DMS53 treated with DMSO at 0.1 percent for 48 hours (cell line): ENCODE results near the gene FNDC1.
"Not testable (repeated sequence)": the region's sequence is repeated elsewhere in the genome, so short reads cannot be mapped to it uniquely, and the experiment has no call there.

Source experiments
- DNase-seq: peaks from one replicate; lab custom pipeline; 2025; ENCODE audit not compliant: unreplicated experiment; lab: John Stamatoyannopoulos, UW

The FNDC1 gene

DNA sequence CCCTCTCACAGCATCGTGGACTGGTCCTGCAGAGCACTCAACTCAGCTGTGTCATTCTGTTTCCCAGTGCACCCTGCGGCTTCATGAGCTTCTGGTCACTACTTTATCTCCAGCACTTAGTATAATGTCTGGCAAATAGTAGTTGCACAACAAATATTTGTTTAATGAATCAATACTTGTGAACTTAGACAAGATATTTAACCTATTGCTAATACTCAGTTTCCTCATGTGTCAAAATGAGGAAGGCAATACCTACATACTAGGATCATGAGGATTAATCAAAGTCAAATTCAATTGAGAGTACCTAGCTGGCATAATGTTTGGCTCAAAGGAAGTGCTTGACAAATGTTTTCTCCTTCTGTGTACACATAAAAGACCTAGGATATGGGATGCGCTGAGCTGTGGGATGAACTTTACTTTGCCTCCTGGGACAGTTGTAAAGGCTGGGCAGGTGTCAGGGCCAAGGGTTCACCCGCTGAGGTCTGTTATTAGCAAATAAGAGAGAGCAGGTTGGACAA, 86.3 kb downstream of the FNDC1 start:
- DNase-seq = no peak

DNA sequence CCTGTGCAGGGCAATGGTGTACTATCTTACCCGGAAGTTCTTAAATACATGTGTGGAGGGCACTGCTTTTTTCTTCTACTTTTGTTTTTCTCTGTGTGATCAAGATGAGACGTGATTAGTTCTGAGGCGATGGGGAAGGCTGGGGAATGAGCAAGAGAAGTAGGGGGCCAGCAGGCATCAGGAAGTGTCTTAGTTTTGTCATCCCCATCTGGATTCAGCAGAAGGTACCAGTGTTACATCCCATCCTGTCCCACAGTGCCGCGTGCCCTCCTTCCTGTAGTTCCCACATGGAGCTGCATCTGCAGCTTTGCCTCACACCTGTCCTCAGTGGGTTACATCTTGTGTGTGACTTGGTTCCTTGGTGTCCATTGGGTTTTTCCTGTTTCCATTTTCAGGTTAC, 86.9 kb downstream of the FNDC1 start:
- DNase-seq = no peak

DNA sequence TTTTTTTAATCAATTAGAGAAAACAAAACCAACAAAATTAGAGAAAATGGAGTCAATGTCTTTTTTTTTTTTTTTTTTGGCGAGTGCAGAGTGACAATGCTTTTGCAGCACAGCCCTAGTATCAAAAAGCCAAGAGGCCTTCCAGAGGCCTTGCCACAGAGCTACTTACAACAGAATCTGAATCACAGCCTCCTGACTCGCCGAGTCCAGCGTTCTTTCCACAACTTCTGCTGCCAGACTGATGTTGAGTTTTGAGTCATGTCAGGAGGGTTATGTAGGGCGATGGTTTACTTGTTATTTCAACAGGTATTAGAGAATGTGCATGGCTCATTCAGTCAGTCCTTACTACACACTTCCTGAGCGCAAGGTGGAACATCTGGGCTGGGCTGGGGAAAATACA, 88.6 kb downstream of the FNDC1 start:
- DNase-seq = no peak

DNA sequence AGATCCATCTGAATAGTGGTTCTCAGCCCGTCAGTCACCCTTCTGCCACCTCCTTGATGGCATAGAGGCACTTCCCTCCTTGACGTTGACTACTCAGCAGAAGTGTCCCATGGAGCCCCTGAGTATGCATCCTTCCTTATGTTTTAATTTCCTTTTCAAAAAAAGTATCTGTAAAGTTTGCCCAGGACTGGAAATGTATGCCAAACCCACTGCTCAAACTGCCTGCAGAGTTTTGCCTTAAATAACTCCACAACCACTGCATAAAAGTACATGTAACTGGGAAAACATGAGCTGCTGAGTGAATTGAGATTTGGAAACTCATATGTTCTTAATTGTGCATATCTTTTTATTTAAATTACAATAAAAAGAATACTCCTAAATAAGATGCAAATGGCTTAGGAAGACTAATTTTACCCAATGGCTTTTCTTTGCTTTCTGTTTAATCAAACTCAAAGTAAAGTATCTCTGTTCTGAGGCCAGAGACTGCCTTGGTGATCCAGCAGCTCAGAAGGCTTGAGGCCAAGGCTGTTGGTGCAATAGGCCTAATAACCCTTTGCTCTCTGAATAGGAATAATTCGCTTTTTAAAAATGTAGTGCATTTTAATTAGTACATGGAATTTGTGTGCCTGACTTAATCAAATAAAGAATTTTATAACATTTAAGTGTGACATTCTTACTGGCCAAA, 90.4 kb downstream of the FNDC1 start:
- DNase-seq = no peak

DNA sequence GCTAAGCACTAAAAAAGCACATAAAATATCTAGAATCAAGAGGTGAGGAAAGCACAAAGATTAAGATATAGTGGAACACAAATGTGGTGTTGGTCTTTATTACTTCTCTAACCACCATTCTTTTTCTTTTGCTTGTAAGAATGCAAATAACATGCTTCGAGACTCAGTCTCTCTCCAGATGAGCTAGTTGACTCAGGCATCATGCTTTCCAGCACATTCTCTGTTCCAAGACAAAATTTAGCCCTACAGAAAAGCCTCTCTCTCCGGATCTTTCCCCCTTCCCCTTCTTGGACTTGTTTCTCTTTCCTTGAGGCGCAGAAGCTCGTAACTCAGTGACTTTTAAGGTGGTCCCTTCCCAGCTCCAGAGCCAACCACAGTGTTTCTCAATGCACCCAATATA, 91.0 kb downstream of the FNDC1 start:
- no peak for DNase-seq

GRCh38 chr6:159261995-159262394, 92.8 kb downstream of the FNDC1 start:
- DNase-seq = no peak

DNA sequence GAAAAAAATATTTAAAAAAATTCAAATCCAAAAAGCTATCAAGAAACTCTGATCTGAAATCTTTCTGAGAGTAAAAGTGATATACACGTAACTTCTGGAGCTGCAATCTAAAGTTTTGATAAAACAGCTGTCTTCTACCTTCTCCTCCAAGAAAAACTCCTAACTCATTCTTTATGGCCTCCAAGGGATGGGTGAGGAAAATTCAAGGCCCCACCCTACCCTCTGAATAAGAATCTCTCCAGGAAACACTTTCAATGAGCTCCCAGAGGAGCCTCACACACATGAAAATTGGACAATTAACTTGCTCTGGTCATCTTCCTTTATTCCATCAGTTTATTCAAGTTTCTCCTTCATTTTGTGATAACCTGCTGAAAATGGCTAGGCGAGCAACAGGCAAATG, 93.4 kb downstream of the FNDC1 start:
- no peak for DNase-seq

GRCh38 chr6:159267165-159267564, 98.0 kb downstream of the FNDC1 start:
- DNase-seq = no peak

- DNase-seq = no peak
These were observed 99.3 kb downstream of the FNDC1 start for GRCh38 chr6:159268511-159268910.

DNA sequence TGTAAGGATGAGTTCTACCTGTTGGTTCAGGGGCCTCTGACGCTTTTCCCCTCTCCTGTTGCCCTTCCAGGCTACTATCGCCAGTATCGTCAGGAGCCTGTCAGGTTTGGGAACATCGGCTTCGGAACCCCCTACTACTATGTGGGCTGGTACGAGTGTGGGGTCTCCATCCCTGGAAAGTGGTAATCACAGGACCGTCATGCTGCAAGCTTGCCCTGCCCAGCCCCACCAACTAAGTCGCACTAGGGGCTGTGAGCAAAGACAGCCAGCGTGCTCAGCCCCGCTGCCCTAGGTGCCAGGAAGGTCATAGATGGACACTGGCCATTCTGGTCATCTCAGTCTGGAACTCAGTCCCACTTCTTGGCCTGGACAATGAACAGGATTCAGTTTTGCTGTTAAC, 102.1 kb downstream of the FNDC1 start:
- no peak for DNase-seq

GRCh38 chr6:159278626-159279025, 109.4 kb downstream of the FNDC1 start:
- DNase-seq = no peak

GRCh38 chr6:159279790-159280277, 110.6 kb downstream of the FNDC1 start:
- no peak for DNase-seq

DNA sequence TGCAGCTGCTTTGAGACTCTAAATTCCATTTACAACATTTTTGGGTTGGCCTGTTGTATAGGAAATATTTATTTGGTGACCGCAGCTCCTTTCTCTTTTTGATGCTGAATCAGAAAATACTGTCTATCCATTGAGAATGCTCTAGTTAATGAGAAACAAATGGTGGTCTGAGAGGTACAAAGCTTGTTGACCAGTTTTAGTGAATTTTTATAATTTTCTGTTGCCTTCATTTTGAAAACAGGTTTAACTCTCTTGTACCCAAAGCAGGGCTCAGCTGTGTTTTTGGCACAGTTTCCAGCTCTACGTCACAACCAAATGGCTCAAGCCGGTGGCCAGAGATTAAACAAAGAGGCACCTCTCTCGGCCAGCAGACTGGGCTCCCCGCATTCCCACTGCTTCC, 113.2 kb downstream of the FNDC1 start:
- DNase-seq = no peak

- DNase-seq = not testable (repeated sequence)
These were observed 115.5 kb downstream of the FNDC1 start for GRCh38 chr6:159284661-159285060.

DNA sequence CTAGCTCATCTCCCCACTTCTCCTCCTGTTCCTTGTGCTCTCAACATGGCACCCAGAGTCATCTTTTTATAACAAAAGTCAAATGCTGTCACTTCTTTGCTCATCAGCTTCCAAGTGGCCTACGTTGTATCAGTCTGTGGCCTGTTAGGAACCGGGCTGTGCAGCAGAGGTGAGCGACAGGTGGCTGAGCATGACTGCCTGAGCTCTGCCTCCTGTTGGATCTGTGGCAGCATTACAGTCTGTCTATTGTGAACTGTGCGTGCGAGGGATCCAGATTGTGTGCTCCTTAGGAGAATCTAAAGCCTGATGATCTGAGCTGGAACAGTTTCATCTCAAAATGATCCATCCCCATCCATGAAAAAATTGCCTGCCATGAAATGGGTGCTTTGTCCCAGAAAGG, 129.6 kb downstream of the FNDC1 start:
- DNase-seq = no peak

DNA sequence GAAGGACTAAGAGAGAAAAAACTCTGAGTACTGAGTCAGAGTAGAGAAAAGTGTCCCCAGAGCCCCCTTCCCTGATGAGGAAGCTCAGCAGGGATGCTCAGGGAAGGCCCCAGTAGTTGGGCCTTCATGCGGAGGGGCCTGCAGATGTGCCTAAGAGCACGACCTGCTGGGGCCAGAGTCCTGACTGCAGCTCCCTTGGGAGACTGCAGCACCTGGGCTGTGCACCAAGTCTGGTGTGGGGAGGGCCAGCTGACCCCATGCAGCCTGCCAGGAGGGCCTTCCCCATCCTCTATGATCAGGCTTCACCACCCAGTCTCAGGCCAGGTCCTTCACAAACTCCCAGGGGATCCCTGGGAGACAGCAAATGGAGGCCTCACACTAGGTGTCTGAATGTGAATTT, 130.4 kb downstream of the FNDC1 start:
- no peak for DNase-seq

DNA sequence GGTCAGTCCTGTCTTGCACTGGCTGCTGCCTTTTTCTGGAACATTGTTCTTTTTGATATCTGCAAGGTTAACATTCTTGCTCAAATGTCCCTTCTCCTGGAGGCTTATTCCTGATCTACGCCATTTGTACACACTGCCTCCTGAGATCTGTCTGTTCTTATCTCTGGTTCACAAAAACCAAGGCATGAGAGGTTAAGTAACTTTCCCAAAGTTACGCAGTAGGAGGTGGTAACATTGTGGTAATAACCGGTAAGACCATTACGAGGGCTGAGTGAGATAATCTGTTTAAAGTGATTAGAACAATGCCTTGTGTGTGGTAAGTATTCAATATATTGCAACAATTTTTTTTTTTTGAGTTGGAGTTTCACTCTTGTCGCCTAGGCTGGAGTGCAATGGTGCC, 132.1 kb downstream of the FNDC1 start:
- no peak for DNase-seq

DNA sequence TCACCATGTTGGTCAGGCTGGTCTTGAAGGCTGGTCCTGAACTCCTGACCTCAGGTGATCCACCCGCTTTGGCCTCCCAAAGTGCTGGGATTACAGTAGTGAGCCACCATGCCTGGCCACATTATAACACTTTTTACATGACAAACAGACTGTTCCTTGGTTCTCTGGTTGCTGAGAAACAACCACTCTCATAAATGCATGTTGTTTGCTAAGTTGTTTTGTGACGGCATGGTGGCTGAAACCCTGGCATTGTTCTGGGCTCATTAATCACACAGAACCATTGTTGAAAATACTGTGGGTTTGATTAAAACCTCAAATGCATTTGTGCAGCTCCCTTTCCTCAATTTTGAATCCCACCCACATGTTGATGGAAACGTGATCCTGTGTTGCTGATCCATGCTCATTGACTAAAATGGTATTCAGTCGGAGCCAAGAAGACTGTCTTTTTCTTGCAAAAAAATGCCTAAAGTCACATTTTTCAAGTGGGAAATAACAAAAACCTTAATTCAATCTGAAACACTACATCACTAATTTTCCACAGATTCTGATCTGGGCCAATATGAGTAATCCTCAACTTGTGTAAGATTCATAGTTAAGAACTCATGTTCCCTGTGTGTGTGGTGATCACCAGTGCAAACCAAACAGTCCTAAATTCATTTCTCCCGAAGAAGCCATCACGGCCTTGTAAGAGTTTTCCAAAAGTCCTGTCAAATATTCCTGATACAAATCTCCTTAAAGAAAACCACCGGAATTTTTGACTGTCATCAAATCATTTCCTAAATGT, 132.8 kb downstream of the FNDC1 start:
- no peak for DNase-seq

DNA sequence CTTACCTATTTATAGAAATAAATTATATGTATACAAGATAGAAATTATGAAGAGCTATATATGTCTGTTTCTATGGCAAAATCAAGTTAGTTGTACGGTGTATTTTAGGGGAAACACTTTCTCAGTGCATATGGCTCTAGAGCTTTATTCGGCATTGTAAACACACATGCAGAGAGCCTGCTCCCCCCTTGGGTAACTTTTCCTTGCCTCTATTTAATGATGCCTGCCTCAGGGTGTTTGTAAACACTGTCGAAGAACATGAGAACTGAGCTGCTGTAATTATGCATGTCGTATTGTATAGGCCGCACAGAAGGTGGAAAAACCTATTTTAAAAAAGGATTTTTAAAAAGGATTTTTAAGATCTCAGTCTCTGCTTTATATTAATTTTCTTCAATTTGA, 133.4 kb downstream of the FNDC1 start:
- no peak for DNase-seq

- no peak for DNase-seq
These were observed 134.0 kb downstream of the FNDC1 start for GRCh38 chr6:159303159-159303558.

- no peak for DNase-seq
These were observed 134.6 kb downstream of the FNDC1 start for GRCh38 chr6:159303784-159304183.

DNA sequence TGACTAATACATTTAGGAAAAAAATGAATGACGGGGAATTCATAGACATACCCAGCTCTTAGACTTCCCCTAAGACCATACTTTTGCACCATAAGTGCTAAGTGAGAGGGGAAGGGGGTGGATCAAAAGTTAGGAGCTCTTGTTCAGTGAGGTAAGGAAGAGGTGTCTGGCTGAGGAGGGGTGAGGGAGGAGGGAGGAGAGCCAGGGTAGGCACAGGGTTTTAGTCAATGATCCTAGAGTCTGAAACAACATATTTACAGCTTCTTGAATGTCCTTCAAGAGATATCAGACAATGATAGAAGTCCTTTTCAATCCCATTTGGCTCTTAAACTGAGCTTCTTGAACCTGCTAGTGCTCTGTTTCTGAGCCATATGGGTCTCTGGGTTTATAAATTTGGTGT, 135.4 kb downstream of the FNDC1 start:
- no peak for DNase-seq
